NCI-H524 (cell line): Measurements from ENCODE around the gene PCBP4.
A peak's percentile ranks its signal among the peaks of the same experiment; 100 is the strongest.
"Not testable (repeated sequence)": the region's sequence is repeated elsewhere in the genome, so short reads cannot be mapped to it uniquely, and the experiment has no call there.

ENCODE experiments used
- DNase-seq, 2 experiments: peaks; one replicate each; lab custom pipeline; 2025; lab: John Stamatoyannopoulos, UW

The PCBP4 gene

DNA sequence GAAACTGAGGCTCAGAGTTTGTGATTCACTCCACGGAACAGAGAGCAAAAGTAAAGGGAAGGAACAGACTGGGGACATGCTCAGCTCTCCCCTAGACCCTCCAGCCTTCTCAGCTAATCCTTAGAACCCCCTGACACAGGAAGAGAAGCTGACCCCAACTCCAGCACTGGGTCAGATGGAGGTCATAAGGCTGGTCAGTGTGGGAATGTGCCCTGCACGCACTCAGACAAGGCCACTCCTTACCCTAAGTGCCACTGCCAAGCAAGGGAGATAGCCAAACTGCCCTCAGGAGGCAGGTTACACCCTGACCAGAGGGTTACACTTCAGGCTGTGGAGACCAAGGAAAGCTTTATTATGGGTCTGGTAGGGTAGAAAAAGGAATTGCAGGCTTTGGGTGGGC lies 27.3 kb upstream of the PCBP4 start:
- DNase-seq: no peak

DNA sequence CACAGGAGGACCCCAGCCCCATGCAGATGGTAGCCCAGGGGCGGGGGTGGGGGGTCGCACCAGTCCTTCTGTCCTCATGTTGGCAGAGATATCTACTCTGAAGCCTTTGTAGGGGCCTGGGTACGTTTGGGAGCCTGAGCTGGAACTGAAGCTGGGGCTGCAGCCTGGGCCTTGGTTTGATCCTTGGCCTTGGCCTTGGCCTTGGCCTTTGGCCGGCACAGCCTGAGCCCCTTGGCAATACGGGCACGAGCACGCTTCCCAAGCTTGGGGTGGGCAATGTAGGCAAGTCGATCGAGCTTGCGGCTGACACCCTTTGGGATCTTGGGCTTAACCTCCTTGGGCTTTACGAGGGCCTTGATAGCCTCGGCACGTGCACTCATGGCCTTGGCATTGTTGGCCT lies 26.4 kb upstream of the PCBP4 start:
- DNase-seq: not testable (repeated sequence)

DNA sequence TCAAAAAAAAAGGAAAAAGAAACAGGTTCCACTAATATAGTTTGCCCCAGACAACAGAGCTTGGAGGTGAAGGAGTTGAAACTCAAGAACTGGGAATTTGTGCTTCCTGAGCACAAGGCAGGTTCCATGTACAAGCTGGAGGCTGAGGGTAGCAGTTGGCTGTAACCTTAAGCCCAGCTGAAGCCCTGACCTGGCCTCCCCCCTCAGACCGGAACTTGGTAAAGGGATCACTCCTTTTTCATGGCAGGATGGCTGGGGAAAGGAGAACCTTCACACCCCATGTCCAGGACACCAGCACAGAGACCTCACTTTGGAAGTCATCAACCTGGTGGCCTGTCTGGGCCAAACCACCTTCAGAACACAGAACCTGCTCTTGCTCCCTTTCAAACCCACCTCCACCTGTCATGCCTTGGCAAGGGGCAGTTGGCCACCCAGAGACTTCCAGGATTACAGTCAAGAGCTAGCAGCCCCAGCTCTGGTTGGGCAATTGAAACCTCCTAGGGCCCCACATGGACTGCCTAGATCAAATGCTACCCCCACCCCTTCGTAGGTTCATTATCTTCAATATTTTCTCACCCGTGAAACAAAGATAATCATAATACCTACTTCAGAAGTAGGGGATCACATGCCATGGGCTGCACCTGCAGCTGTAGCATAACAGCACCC lies 24.9 kb upstream of the PCBP4 start:
- DNase-seq: no peak

DNA sequence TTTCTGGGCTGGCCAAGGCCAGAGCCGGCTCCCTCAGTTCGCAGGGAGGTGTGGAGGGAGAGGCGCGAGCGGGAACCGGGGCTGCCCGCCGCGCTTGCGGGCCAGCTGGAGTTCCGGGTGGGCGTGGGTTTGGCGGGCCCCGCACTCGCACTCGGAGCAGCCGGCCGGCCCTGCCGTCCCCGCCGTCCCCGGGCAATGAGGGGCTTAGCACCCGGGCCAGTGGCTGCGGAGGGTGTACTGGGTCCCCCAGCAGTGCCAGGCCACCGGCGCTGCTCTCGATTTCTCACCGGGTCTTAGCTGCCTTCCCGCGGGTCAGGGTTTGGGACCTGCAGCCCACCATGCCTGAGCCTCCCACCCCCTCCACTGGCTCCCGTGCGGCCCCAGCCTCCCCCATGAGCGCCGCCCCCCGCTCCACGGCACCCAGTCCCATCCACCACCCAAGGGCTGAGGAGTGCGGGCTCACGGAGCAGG lies 23.3 kb upstream of the PCBP4 start:
- DNase-seq: not testable (repeated sequence)

DNA sequence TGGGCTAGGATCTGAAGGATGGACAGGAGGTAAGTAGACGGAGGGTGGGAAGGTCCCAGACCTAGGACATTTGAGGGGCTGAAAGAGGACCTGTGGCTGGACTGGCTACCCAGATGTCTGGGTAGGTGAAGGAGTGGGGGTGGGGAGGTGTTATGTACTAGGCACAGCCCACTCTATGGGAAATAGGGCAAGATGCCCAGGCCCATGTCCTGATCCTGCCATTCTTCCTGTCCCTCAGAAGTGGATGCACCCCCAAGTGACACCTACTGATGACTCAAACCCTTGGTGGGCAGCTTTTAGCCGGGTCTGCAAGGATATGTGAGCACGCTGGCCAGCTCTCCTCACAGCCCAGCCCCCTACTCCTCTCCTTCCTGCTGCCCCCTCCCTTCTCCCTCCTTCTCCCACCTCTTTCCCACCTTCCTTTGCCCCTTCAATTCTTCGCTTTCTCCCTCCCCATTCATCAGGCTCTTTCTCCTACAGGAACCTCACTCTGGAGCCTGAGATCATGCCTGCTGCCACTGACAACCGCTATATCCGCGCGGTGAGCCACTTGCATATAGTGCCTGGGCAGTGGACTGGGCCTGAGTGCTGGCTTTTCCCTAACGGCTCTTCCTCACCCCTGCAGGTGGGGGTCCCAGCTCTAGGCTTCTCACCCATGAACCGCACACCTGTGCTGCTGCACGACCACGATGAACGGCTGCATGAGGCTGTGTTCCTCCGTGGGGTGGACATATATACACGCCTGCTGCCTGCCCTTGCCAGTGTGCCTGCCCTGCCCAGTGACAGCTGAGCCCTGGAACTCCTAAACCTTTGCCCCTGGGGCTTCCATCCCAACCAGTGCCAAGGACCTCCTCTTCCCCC lies 21.3 kb upstream of the PCBP4 start:
- DNase-seq: no peak

GRCh38 chr3:51987568-51987967 lies 20.3 kb upstream of the PCBP4 start:
- DNase-seq: no peak

DNA sequence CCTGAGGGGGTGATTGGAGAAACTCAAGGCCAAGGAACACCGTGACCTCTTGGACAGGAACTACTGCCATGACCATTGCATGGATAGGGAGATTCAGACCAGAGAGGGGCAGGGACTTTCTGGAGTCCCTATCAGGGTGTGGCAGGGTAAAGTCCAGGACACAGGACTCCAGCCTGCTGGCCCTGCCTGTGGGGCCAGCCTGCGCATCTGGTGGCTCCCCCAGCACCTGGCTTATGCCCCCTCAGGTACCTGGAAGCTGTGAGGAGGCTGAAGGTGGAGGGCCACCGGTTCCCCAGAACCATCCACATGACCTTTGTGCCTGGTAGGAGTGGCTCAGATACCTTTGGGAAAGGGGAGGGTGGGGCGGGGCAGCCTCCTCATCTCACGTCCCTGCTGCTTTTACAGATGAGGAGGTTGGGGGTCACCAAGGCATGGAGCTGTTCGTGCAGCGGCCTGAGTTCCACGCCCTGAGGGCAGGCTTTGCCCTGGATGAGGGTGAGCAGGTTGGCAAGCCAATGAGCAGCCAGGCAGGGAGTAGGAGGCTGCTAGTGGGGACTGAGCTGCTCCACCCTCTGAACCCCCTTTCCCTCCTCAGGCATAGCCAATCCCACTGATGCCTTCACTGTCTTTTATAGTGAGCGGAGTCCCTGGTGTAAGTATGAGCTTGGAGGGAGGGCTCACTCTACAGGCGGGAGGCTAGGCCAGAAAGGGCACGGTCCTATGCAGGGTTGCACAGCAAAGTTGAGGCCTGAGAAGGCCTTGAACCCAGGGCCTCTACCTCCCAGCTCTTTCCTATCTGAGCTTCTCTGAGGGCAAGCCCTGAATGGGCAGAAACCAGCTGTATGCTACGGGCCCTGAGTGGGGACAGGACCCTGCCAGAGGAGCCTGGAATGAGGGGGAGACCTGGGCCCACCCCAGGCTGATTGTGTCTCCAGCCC lies 19.0 kb upstream of the PCBP4 start:
- no peak for DNase-seq

- DNase-seq: no peak
Observed at GRCh38 chr3:51985063-51985462, 17.8 kb upstream of the PCBP4 start.

- no peak for DNase-seq
Observed at GRCh38 chr3:51984269-51984647, 17.0 kb upstream of the PCBP4 start.

DNA sequence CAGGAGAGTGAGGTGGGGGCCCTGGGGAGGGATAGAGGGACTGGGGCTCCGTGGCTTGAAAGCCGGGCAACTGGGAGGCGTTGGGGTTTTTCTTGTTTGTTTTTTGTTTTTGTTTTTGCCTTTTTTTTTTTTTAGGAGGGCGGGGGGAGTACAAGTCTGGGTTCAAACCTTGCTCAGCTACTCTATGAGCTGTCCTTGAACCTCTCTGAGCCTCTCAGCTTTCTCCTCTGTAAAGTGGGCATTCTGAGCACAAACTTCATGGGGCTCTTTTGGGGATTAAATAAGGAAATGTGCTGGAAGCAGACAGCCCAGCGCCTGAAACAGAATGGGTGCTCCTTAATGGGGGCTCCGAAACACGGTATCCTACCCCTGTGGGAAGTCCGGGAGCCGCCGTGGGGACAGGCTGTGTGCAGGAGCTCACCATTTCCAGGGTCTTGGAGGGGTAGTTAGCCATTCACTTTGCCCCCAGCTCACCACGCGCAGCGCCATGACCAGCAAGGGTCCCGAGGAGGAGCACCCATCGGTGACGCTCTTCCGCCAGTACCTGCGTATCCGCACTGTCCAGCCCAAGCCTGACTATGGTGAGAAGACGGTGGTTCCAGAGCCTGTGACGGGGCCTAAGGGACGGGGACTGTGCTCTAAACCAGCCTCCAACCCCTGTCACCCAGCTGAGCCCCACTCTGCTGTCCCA lies 16.5 kb upstream of the PCBP4 start:
- DNase-seq: no peak

DNA sequence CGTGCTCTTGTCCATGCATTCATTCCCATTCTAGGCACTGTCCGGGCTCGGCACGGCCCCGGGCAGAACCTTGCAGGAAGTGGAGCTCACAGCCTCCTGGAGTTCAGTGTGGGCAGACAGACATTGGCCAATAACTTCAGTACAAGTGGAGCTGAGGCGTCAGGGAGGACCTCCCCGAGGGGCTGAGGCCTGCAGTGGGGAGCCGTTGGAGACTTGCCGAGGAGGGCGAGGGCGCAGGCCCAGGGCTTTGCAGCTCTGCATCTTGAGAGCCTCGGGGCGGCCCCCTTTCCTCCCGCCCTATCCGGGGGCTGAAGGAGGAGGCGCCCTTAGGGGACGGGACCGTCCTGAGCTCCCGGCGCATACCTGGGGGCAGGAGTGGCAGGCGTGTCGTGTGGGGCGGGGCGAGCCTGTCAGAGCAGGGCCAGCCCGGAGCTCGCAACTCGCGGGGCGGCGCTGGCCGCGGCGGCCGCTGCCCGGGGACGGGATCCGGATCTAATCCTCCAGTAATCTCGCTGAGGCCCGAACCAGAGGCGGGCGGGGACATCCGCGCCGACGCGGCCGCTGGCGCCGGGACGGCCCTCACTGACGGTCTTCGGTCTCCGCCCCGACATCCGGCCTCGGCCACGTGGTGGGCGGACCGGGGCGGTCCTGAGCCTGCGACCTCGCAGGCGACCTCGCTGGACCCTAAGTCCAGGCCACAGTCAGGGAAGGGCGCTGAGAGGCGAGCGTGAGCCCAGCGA lies 15.8 kb upstream of the PCBP4 start, which contains the start of gene ACY1:
ACY1 (plus strand) TSS at position 698 of the 740 bp plus-strand sequence. CDS start 530 bp downstream, outside the sequence.
- peak; percentile 58 to 74 for DNase-seq

- peak; percentile 43 to 71 for DNase-seq
Observed at GRCh38 chr3:51982352-51982837, 15.1 kb upstream of the PCBP4 start.

DNA sequence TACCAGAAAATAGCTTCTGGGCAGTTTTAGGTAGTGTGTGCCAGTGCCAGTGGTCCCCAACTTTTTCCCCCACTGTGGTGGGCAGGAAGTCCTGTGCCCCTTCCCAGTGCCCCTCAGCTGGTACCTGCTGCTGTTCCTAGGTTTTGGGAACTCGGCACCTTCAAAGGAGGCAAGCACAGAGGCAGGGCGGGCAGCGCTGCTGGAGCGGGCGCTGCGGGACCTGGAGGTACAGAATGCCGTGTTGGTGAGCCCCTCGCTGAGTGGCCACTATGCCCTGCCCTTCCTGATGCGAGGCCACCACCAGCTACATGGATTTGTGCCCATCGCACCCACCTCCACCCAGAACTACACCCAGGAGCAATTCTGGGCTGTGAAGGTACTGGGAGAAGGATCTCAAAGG lies 13.0 kb upstream of the PCBP4 start:
- no peak for DNase-seq

GRCh38 chr3:51978143-51978502 lies 10.9 kb upstream of the PCBP4 start:
- DNase-seq: no peak

- no peak for DNase-seq
Observed at GRCh38 chr3:51977446-51978142, 10.3 kb upstream of the PCBP4 start.

- DNase-seq: peak; percentile 58 to 74
Observed at GRCh38 chr3:51975852-51976549, 8.7 kb upstream of the PCBP4 start.

DNA sequence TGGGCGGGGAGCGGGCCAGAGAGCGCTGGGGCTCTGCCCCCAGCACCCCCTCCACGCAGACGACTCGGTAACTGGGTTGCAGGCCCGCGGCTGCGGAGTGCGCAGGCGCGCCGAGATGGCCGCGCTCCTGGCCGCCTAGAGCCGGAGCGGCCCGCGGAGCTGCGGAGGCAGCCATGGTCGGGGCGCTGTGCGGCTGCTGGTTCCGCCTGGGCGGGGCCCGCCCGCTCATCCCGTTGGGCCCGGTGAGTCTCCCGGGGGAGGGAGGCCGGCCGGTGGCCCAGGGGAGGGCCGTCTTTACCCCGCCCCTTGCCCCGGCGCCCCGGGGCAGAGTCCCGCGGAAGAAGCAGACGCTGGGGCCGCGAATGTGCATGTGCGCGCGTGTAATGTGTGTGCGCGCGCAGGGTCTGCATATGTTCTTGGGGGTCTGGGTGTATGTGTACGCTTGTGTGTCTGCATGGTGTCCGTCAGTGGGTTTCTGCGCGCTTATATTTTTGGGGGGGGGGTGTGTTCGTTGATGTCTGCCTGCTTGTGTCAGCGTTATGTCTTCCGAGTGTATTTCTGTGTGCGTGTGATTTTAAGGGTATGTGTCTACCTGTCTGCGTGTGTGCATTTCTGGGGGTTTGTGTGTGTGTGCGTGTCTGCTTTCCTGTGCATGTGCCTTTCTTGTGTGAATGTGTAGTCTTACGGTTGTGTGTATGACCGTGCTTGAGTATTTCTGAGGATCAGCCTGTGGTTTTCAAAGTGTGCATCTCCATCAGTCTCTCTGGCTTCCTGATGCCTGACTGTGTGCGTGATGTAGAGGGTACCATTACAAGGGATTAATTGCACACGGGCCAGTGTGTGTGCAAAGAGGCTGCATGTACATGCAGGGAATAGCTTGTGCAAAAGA lies 8.0 kb upstream of the PCBP4 start, which contains the start of gene ABHD14A:
ABHD14A (plus strand) TSS at position 102 of the 889 bp plus-strand sequence; CDS start at position 174, 72 bp downstream.
- DNase-seq: peak; percentile 35 to 72

- no peak for DNase-seq
Observed at GRCh38 chr3:51974277-51974962, 7.2 kb upstream of the PCBP4 start.
